CD8-positive, alpha-beta memory T cell (primary cell): ENCODE results near the gene FBXW10. TPM values are rescaled to one million over a fixed set of nuclear protein-coding genes. Genes with fewer than 3 reads are reported as not detected.
"Not testable (repeated sequence)": the region's sequence is repeated elsewhere in the genome, so short reads cannot be mapped to it uniquely, and the experiment has no call there.

ENCODE experiments used
- CTCF ChIA-PET: fragments of 350-600 bp; sonication (Branson Sonifier 250); formaldehyde crosslinking; loops from one replicate; lab custom pipeline; 2021; ENCODE audit warnings: antibody characterized with exemption; lab: Charles Lee
- POLR2A ChIA-PET: fragments of 350-600 bp; sonication (Branson Sonifier 250); formaldehyde crosslinking; loops from one replicate; lab custom pipeline; 2021; ENCODE audit warnings: antibody characterized with exemption; lab: Charles Lee
- DNase-seq, 5 donors: peaks; one replicate each; pipeline versions ENCODE4 v3.0.0 to v3.0.0-alpha.2; 2020 to 2022; ENCODE audit warnings: mixed read lengths in 1 of 5
- H3K27ac ChIP-seq: one replicate; pipeline ENCODE4 v1.7.0; 2013; ENCODE audit warnings: low read depth, mild to moderate bottlenecking, low read length, moderate library complexity
- H3K27me3 ChIP-seq: 2 replicates; pipeline ENCODE4 v1.7.0; 2013; ENCODE audit warnings: low read length, mild to moderate bottlenecking; ENCODE audit not compliant: insufficient read depth, poor library complexity, severe bottlenecking
- H3K36me3 ChIP-seq: 2 replicates; pipeline ENCODE4 v1.7.0; 2013; ENCODE audit warnings: mild to moderate bottlenecking, low read length, moderate library complexity; ENCODE audit not compliant: insufficient read depth
- H3K4me1 ChIP-seq: 2 replicates; pipeline ENCODE4 v1.7.0; 2013; ENCODE audit warnings: mild to moderate bottlenecking, low read length, moderate library complexity; ENCODE audit not compliant: insufficient read depth
- H3K4me3 ChIP-seq: 2 replicates; pipeline ENCODE4 v1.7.0; 2013; ENCODE audit warnings: mild to moderate bottlenecking, low read length
- H3K9me3 ChIP-seq: 2 replicates; pipeline ENCODE4 v1.7.0; 2013; ENCODE audit warnings: mild to moderate bottlenecking, low read length
- H3K27ac Mint-ChIP-seq, 8 donors: one replicate each; pipeline ENCODE4 v1.8.0; 2020 to 2021; ENCODE audit warnings: mixed read lengths in 8 of 8, mild to moderate bottlenecking in 6 of 8, inconsistent platforms in 3 of 8, moderate library complexity in 3 of 8
- H3K27me3 Mint-ChIP-seq, 2 donors: one replicate each; pipeline ENCODE4 v1.8.0; 2020 to 2021; ENCODE audit warnings: mixed read lengths in 2 of 2, mild to moderate bottlenecking in 1 of 2, moderate library complexity in 1 of 2
- H3K36me3 Mint-ChIP-seq, 3 donors: one replicate each; pipeline ENCODE4 v1.8.0; 2020 to 2021; ENCODE audit warnings: mixed read lengths in 3 of 3, inconsistent platforms in 1 of 3, mild to moderate bottlenecking in 1 of 3
- H3K4me1 Mint-ChIP-seq, 3 donors: one replicate each; pipeline ENCODE4 v1.8.0; 2020 to 2021; ENCODE audit warnings: mixed read lengths in 3 of 3, inconsistent platforms in 1 of 3, mild to moderate bottlenecking in 1 of 3
- H3K4me3 Mint-ChIP-seq, 7 donors: one replicate each; pipeline ENCODE4 v1.8.0; 2020 to 2021; ENCODE audit warnings: mixed read lengths in 7 of 7, mild to moderate bottlenecking in 6 of 7, moderate library complexity in 4 of 7, inconsistent platforms in 2 of 7
- H3K9me3 Mint-ChIP-seq, 5 donors: one replicate each; pipeline ENCODE4 v1.8.0; 2020 to 2022; ENCODE audit warnings: mixed read lengths in 5 of 5, mild to moderate bottlenecking in 3 of 5, moderate library complexity in 2 of 5, inconsistent platforms in 1 of 5
- polyA plus RNA-seq: library from polyadenylated mRNA; unstranded; fragments of 300-500 nt; fragmentation: Illumina TruSeq; gene quantifications from one replicate; pipeline ENCODE4 v1.2.3, GENCODE V29; 2021
- total RNA-seq, 2 experiments: library from RNA; stranded (reverse); gene quantifications; one replicate each; pipeline ENCODE4 v1.2.3, GENCODE V29; 2021

Gene FBXW10
- total and polyA plus RNA-seq, 3 experiments from 2014 or later, result 0.09 to 0.11 TPM; not detected in 1

- peaks cover 0 to 49% (median 7%) of the 10 kb centered on the region in 3 donors for H3K36me3 Mint-ChIP-seq
- H3K4me3 ChIP-seq, H3K27me3 Mint-ChIP-seq, H3K27me3 ChIP-seq, CTCF ChIA-PET, H3K9me3 Mint-ChIP-seq, H3K36me3 ChIP-seq, H3K9me3 ChIP-seq, POLR2A ChIA-PET, H3K27ac ChIP-seq, H3K4me1 ChIP-seq, DNase-seq, H3K4me3 Mint-ChIP-seq: not testable (repeated sequence)
- H3K27ac Mint-ChIP-seq, result peak overlapping the region in 2 of 8 donors; percentile 11 to 72
- peaks cover 9 to 20% (median 18%) of the 10 kb centered on the region in 3 donors for H3K4me1 Mint-ChIP-seq
Measured at GRCh38 chr17:18794841-18795240, 51.0 kb downstream of the FBXW10 start.

DNA sequence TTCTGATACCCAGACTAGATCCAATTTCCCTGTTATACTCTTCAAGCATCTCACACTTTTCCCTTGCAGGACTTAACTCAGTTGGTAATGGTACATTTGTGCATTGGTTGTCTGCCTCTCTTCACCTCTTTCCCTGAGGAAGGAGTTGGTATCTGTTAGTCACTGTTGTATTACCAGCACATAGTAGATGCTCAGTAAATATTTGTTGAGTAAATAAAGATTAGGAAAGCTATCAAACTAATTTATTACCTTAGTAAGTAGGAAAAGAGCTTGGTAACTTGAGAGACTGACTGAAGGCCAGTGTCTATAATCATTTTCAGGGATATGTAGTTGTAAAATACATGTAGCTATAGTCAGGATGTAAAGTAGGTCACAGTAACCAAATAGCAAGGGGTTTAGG, 53.0 kb downstream of the FBXW10 start:
- H3K9me3 Mint-ChIP-seq, H3K27ac Mint-ChIP-seq, H3K4me1 ChIP-seq, H3K4me3 Mint-ChIP-seq, DNase-seq, H3K27me3 Mint-ChIP-seq, H3K27me3 ChIP-seq, H3K9me3 ChIP-seq, H3K36me3 ChIP-seq, CTCF ChIA-PET, H3K4me3 ChIP-seq, H3K27ac ChIP-seq, POLR2A ChIA-PET: not testable (repeated sequence)
- H3K36me3 Mint-ChIP-seq, result peaks cover 0 to 55% (median 7%) of the 10 kb centered on the region in 3 donors
- H3K4me1 Mint-ChIP-seq, result peaks cover 6 to 20% (median 12%) of the 10 kb centered on the region in 3 donors

DNA sequence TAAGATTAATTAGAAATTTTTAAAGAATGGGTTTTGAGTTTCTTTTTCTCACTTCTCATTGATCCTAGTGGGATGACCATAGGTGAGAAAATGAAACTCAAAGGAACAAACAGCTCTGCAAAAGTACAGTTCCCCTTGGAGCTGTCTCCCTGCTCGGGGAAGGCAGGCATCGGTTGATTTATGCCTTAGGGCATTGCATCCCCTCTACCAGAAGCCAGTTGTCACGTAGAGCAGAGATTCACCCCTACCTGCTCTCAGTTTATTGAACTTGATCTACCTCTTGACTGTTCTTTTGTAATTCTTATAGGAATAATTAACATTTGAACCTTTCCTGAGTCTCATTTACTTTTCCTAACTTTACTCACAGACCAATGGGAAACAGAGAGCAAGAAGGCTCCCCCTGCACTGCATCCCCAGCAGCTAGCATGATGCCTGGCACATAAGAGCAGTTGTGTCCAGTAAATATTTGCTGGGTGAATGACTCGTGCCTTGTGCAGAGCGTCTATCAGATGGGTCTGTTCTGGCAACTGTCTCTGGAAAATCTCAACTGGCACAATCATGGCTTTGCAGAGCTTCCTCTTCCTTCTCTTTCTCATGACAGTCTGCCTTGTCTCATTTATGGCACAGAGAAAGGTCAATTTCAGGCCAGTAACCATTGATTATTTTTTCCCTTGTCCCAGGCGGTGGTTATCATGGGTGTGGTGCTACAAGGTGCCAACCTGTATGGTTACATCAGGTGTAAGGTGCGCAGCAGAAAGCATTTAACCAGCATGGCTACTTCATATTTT, 59.8 kb downstream of the FBXW10 start:
- H3K36me3 Mint-ChIP-seq, result peaks cover 0 to 62% (median 6%) of the 10 kb centered on the region in 3 donors
- H3K4me3 Mint-ChIP-seq, H3K27me3 ChIP-seq, H3K4me1 ChIP-seq, POLR2A ChIA-PET, H3K27me3 Mint-ChIP-seq, H3K9me3 ChIP-seq, H3K4me3 ChIP-seq, H3K27ac Mint-ChIP-seq, H3K27ac ChIP-seq, H3K9me3 Mint-ChIP-seq, CTCF ChIA-PET, DNase-seq, H3K36me3 ChIP-seq, H3K4me1 Mint-ChIP-seq: not testable (repeated sequence)

DNA sequence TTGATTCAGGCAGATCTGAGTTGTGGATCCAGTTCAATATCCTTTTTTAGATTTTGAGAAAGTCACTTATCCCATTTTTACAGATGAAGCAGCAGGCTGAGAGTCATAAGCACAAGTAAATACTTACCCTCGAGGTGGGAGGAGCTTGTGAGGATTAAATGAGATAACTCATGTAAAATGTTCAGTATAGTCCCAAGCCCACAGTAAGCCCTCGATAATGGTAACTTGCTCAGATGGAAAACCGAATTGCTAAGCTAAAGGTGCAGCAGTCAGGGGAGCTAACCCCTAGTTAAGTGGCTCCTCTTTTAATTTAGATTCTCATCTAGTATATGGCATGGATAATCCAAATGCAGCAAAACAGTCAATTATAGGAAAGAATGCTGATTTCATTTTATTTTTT, 72.1 kb downstream of the FBXW10 start:
- H3K27me3 Mint-ChIP-seq, result peaks cover 1 to 10% of the 10 kb centered on the region in 2 donors
- H3K36me3 Mint-ChIP-seq, H3K27ac Mint-ChIP-seq, H3K4me3 Mint-ChIP-seq, H3K4me3 ChIP-seq, H3K27me3 ChIP-seq, H3K9me3 Mint-ChIP-seq, H3K9me3 ChIP-seq, H3K36me3 ChIP-seq, CTCF ChIA-PET, H3K4me1 Mint-ChIP-seq, H3K27ac ChIP-seq, DNase-seq, H3K4me1 ChIP-seq, POLR2A ChIA-PET: not testable (repeated sequence)

DNA sequence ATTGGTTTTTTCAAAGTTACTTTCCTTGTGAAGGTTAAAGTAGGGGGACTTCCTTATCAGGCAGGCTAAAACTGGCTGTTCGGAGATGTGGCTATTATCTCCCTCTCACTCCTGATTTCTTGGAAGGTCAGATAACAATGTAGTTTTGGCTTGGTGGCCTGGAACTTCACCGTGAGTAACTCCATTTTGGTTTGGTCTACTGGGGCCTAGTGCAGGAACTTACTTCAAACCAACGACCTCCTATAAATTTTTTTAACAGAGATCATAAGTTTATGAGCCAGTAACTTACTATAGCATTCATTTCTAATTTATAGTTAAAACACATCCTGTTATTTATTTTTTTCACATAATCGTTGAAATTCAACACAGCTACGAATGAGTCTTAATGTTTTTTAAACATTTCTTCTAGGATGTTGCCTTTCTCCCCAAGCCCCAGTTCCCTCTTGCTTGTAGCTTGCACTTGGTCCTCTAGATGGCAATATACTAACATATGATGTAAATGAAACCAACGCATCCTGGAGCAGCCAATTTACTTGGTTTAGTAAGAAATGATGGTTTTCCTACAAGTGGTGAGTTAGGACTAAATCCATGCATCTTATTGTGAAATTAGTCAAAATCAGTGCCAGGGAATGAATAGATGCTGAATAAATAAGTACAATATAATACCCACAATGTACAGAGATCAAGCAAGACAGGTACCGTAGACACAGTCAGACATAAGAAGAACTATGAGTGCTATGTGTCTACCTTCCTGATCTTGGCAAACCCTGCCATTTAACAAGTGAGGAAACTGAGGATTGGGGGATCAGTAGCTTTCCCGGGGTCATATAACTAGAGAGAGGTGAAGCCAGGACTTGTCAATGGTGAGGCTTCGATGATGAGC, 72.9 kb downstream of the FBXW10 start:
- H3K4me3 ChIP-seq, H3K27ac ChIP-seq, CTCF ChIA-PET, H3K36me3 Mint-ChIP-seq, H3K4me3 Mint-ChIP-seq, H3K9me3 ChIP-seq, H3K9me3 Mint-ChIP-seq, H3K4me1 Mint-ChIP-seq, H3K27me3 ChIP-seq, H3K27ac Mint-ChIP-seq, H3K4me1 ChIP-seq, POLR2A ChIA-PET, H3K36me3 ChIP-seq: not testable (repeated sequence)
- peaks cover 1 to 17% of the 10 kb centered on the region in 2 donors for H3K27me3 Mint-ChIP-seq
- DNase-seq, result peak in 4 of 5 donors; percentile 30 to 61 (median 52)

DNA sequence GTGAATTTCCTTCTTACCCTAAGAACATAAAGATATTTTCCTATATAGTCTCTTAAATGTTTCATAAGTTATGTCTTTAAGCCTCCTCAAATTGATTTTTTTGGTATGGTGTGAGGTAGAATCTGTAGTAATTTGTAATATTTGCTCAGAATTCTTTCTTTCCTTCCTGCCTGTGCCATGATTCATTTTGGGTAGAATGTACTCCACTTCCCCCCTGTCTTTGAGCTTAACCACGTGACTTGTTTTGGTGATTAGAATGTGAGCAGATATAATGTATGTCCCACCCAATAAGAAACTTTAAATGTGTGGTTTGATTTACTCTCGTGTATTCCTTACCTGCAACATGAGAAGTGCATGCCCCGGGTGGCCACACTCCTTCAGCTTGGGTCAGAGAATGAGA, 77.6 kb downstream of the FBXW10 start:
- H3K4me1 ChIP-seq, H3K36me3 ChIP-seq, H3K9me3 ChIP-seq, H3K27me3 ChIP-seq, H3K27ac Mint-ChIP-seq, H3K4me1 Mint-ChIP-seq, POLR2A ChIA-PET, H3K36me3 Mint-ChIP-seq, H3K4me3 ChIP-seq, H3K9me3 Mint-ChIP-seq, H3K27ac ChIP-seq, H3K4me3 Mint-ChIP-seq, CTCF ChIA-PET, DNase-seq: not testable (repeated sequence)
- peaks cover 1 to 22% of the 10 kb centered on the region in 2 donors for H3K27me3 Mint-ChIP-seq

DNA sequence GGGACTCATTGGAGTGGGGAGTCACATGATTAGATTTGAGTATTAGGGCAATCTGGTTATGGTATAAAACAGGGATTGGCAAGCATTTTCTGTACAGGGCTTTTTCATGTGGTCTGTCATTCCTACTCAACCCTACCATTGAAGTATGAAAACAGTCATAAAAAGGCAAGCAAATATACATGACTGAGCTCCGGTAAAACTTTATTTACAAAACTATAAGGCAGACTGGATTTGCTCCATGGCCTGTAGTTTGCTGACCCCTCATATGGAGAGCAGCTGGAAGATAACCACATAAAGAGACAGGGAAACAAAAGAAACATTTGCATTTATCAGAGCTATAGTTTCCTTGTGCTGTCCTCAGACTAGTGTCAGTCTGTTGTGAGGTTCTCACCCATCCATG, 83.8 kb downstream of the FBXW10 start:
- H3K27me3 ChIP-seq, H3K27ac Mint-ChIP-seq, CTCF ChIA-PET, H3K4me3 ChIP-seq, H3K27ac ChIP-seq, POLR2A ChIA-PET, H3K4me1 Mint-ChIP-seq, H3K4me3 Mint-ChIP-seq, H3K27me3 Mint-ChIP-seq, DNase-seq, H3K36me3 Mint-ChIP-seq, H3K36me3 ChIP-seq, H3K4me1 ChIP-seq, H3K9me3 ChIP-seq, H3K9me3 Mint-ChIP-seq: not testable (repeated sequence)
